Posterior vena cava (tissue), 2 donors: ENCODE measurements around the gene EPHA7. TPM values are rescaled to one million over a fixed set of nuclear protein-coding genes. Genes with fewer than 3 reads are reported as not detected.
A peak's percentile ranks its signal among the peaks of the same experiment; 100 is the strongest.

ENCODE experiments used
- DNase-seq: peaks from one replicate; pipeline ENCODE4 v3.0.0-alpha.2; 2020; ENCODE audit warnings: low spot score
- intact Hi-C, 2 donors: fragments of 100-400 bp; cut with DNase I; formaldehyde crosslinking; loops; one replicate each; pipeline versions ENCODE4 v1.14.1 to v1.14.2; 2022 to 2023
- total RNA-seq, 2 donors: library from RNA; stranded (reverse); fragmentation: NEBNext Ultra II Directional; extraction: Animal tissue kit (Norgen Biotek cat#: 25700); gene quantifications; one replicate each; pipeline ENCODE4 v1.2.1, GENCODE V29; 2021
- donor health status: DM: yes; HTN: yes; CAD: no.
- donor health status: DM: yes; HTN: yes; CAD: no.

The EPHA7 gene
- total RNA-seq, 2 donors from 2014 or later, result 0.19 to 0.24 TPM

- no peak for DNase-seq
- intact Hi-C loops, result no loop called here
Measured at GRCh38 chr6:93337772-93338394, 81.5 kb downstream of the EPHA7 start.

- no peak for DNase-seq
- intact Hi-C loops, result no loop called here
Measured at GRCh38 chr6:93337014-93337413, 82.3 kb downstream of the EPHA7 start.

- intact Hi-C loops, result no loop called here
- DNase-seq, result no peak
Measured at GRCh38 chr6:93329301-93330000, 89.9 kb downstream of the EPHA7 start.

GRCh38 chr6:93327857-93328256 is 91.5 kb downstream of the EPHA7 start:
- DNase-seq, result no peak
- intact Hi-C loops, result no loop called here

- DNase-seq, result no peak
- intact Hi-C loops, result no loop called here
Measured at GRCh38 chr6:93325761-93326160, 93.6 kb downstream of the EPHA7 start.

- DNase-seq, result no peak
- intact Hi-C loops, result no loop called here
Measured at GRCh38 chr6:93323630-93324029, 95.7 kb downstream of the EPHA7 start.

- no peak for DNase-seq
- intact Hi-C loops, result no loop called here
Measured at GRCh38 chr6:93322651-93323050, 96.7 kb downstream of the EPHA7 start.

GRCh38 chr6:93319304-93319703 is 100.1 kb downstream of the EPHA7 start:
- no peak for DNase-seq
- intact Hi-C loops, result no loop called here

- no peak for DNase-seq
- intact Hi-C loops, result no loop called here
Measured at GRCh38 chr6:93318121-93318520, 101.2 kb downstream of the EPHA7 start.

GRCh38 chr6:93317592-93317991 is 101.8 kb downstream of the EPHA7 start:
- DNase-seq, result no peak
- intact Hi-C loops, result no loop called here

GRCh38 chr6:93307505-93308409 is 111.6 kb downstream of the EPHA7 start:
- intact Hi-C loops, result no loop called here
- DNase-seq, result no peak

- intact Hi-C loops, result no loop called here
- DNase-seq, result no peak
Measured at GRCh38 chr6:93305088-93305487, 114.3 kb downstream of the EPHA7 start.

- DNase-seq, result no peak
- intact Hi-C loops, result no loop called here
Measured at GRCh38 chr6:93304505-93304904, 114.9 kb downstream of the EPHA7 start.

GRCh38 chr6:93300661-93301060 is 118.7 kb downstream of the EPHA7 start:
- intact Hi-C loops, result no loop called here

GRCh38 chr6:93299622-93300021 is 119.7 kb downstream of the EPHA7 start:
- intact Hi-C loops, result no loop called here

More at GRCh38 chr6:93300661-93301060, 118.7 kb downstream of the EPHA7 start:
- DNase-seq, result no peak

GRCh38 chr6:93295631-93296030 is 123.7 kb downstream of the EPHA7 start:
- intact Hi-C loops, result no loop called here
- no peak for DNase-seq

More at GRCh38 chr6:93299622-93300021, 119.7 kb downstream of the EPHA7 start:
- DNase-seq, result no peak

GRCh38 chr6:93294879-93295278 is 124.5 kb downstream of the EPHA7 start:
- no peak for DNase-seq
- intact Hi-C loops, result no loop called here

GRCh38 chr6:93293872-93294271 is 125.5 kb downstream of the EPHA7 start:
- DNase-seq, result no peak
- intact Hi-C loops, result no loop called here

GRCh38 chr6:93293460-93293859 is 125.9 kb downstream of the EPHA7 start:
- no peak for DNase-seq
- intact Hi-C loops, result no loop called here

- intact Hi-C loops, result no loop called here
- peak; percentile 73 for DNase-seq
Measured at GRCh38 chr6:93282521-93283031, 136.8 kb downstream of the EPHA7 start.
